HG03354 (cell line): ENCODE results near the gene VASN.
"Not testable (repeated sequence)": the region's sequence is repeated elsewhere in the genome, so short reads cannot be mapped to it uniquely, and the experiment has no call there.

Experiments
- ATAC-seq: cut with Tn5 transposase; IDR thresholded peaks from one replicate; pipeline ENCODE4 v1.9.1; 2021; ENCODE audit warnings: mild to moderate bottlenecking; ENCODE audit not compliant: unreplicated experiment, poor library complexity, severe bottlenecking

VASN gene

DNA sequence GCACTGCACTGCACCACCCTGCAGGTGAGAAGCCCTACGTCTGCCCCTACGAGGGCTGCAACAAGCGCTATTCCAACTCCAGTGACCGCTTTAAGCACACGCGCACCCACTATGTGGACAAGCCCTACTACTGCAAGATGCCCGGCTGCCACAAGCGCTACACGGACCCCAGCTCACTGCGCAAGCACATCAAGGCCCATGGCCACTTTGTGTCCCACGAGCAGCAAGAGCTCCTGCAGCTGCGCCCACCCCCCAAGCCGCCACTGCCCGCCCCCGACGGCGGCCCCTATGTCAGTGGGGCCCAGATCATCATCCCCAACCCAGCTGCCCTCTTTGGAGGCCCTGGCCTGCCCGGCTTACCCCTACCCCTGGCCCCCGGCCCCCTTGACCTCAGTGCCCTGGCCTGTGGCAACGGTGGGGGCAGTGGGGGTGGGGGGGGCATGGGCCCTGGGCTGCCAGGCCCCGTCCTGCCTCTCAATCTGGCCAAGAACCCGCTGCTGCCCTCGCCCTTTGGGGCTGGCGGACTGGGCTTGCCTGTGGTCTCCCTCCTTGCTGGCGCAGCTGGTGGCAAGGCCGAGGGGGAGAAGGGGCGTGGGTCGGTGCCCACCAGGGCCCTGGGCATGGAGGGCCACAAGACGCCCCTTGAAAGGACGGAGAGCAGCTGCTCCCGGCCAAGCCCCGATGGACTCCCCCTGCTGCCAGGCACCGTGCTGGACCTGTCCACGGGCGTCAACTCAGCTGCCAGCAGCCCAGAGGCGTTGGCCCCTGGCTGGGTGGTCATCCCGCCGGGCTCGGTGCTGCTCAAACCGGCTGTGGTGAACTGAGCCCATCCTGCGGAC lies 34.7 kb upstream of the VASN start:
- ATAC-seq: no peak

DNA sequence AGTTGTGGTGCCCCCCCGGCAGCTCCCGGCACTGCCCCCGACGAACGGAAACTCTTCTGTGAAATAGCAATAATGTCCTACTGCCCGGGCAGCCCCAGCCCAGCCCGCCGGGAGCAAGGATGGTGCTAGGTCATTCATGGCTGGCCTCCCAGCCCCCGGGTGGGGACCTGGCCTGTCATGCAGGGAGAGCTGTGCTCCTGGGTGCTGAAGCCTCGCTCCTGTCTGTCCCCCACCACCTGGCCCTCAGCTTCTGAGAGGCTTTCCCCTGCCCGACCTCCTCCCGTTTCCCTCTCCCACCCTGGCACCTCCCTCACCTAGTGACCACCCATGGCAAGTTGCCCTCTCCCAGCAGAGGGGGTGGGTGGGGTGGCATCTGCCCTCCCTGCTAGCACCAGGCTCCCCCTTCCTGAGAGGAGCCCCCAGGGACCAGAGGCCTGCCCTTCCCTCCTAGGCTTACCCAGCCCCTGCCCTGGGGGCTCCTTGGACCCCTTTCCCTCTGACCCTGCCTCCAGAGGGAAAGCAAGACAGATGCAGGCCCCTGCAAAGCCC lies 34.0 kb upstream of the VASN start:
- no peak for ATAC-seq

- no peak for ATAC-seq
Measured at GRCh38 chr16:4338125-4338582, 33.5 kb upstream of the VASN start.

DNA sequence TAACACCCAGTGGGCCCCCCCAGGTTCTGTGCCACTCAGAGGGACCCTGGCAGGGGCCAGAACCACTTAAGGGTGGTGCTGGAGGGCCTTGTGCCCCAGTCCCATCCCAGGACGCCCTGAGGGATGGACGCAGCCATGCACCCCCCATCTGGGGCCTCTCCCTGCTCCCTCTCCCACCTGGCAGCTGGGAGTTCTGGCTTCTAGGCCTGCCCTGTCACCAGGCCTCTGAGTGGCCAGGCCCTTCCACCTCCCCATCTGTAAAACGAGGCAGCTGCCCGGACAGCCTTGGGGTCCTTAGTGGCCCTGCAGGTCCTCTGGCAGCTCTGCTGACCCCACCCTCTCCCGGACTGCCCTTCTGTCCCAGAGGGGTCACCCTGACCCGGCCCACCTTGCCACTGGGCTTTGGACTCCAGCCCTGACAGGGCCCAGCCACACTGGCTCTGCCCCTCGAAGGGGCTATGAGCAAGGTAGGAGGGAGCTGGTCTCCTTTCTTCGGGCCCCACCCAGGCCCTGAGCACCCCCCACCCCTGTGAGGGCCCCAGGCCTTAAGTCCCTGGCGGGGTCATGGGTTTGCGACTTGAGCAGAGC lies 32.8 kb upstream of the VASN start:
- no peak for ATAC-seq

GRCh38 chr16:4339455-4339854 lies 32.2 kb upstream of the VASN start:
- ATAC-seq: no peak

DNA sequence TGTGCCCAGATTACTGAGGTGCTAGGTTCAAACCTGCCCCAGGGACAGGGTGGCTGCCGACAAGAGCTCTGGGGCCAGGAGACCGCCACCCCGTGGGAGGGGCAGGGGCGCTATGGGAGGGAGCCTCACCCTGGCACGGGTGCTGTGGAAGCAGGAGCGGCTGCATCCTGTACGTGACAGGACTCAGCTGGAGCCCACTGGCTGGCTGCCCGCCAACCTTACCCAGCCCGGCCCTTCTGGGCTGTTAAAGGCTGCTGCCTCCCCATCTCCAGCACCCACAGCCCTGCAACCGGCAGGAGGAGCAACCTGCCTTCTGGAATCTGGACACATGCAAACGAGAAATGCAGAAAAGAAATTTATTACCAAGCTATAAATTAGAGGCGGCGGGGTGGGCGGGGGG lies 31.7 kb upstream of the VASN start:
- no peak for ATAC-seq

DNA sequence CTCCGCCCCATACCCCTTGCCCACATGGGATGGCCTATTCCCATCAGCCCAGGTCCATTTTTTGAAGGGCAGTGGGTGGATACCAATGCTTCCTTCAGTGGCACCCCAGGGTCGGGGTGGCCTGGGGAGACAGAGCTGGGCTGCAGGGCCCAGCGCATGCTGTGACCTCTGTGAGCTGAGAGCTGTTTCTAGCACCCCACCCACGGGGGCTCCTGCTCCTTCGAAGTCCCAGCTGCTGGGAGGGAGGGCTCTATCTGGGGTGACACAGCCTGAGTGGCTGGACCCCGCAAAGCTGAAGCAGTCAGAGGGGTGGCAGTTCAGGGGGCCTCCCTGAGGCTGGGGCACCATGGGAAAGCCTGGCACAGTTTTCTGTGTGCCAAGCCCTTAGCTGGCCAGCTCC lies 31.2 kb upstream of the VASN start:
- no peak for ATAC-seq

GRCh38 chr16:4341250-4341649 lies 30.4 kb upstream of the VASN start:
- no peak for ATAC-seq

DNA sequence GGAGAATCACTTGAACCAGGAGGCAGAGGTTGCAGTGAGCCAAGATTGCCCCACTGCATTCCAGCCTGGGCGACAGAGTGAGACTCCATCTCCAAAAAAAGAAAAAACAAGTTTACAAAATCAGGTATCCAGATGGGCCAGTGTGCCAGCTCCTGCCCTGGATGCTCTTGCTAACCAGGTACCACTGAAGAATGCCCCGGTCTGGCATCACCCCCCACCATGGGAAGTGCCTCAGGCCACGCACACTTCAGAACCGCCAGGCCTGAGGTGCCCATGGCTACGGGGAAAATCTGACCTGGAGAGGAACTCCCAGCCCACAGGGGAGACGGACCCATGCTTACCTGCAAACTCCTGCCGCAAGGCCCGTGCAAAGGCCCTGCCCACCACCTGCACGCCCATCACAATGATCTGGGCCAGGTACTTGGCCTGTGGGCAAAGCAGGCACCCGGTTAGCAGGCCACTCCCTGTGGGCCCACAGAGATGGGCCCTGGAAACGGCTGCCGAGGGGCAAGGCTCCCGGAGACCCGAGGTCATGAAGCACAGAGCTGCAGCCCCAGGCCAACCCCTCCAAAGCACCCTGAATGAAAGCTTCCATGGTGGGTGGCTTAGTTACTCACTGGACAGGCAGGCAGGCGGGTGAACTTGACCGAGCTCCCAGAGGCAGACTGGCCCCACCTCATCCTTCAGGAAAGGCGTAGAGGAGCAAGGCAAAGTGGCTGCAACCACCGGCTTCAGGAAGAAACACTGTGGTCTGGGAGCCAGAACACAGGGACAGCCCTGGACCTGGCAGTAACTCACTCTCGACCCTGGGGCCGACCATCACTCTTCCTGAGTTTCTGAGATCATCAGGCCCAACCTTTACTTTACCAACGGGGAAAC lies 28.5 kb upstream of the VASN start:
- no peak for ATAC-seq

GRCh38 chr16:4344300-4344982 lies 27.2 kb upstream of the VASN start:
- ATAC-seq: not testable (repeated sequence)

DNA sequence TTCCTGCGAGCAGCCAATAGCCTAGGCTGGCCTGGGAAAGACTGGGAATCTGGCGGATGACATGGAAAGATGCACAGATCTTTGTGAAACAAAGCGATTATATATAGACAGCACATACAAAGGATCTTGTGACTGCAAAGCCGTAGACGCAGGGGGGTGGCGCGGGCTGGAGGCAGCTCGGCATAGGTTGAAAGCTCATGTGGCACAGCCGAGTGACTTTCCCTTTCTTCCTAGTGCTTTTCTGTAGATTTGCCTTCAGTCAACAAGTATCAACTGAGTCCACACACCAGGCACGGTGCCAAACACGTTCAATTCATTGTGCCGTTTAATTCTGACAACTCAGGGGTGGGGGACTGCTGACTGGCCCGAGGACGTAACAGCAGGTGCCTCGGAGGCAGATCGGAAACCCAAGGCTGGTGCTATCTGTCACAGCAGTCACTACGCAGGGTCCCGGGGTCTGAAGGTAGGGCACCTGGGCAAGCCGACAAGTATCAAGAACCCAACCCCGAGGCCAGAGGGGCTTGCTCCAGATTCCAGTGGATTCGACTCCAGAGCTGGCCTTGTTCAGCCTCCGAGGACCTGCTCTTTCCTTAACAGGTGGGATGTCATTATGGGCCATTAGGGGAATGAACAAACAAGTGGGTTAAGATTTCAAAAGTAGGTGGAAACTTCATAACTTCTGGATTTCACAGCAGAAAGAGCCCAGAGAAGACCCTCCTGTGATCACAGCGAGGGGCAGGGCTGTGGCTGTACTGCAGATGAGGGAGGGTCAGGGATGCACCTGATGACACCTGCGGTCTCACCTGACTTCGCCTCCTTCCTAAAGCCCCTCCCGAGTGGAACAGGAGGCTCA lies 26.4 kb upstream of the VASN start:
- no peak for ATAC-seq

GRCh38 chr16:4345836-4346781 lies 25.5 kb upstream of the VASN start:
- ATAC-seq: no peak

- ATAC-seq: no peak
Measured at GRCh38 chr16:4347010-4347409, 24.6 kb upstream of the VASN start.

- no peak for ATAC-seq
Measured at GRCh38 chr16:4347765-4348509, 23.7 kb upstream of the VASN start.

GRCh38 chr16:4349332-4349731 lies 22.3 kb upstream of the VASN start:
- no peak for ATAC-seq

DNA sequence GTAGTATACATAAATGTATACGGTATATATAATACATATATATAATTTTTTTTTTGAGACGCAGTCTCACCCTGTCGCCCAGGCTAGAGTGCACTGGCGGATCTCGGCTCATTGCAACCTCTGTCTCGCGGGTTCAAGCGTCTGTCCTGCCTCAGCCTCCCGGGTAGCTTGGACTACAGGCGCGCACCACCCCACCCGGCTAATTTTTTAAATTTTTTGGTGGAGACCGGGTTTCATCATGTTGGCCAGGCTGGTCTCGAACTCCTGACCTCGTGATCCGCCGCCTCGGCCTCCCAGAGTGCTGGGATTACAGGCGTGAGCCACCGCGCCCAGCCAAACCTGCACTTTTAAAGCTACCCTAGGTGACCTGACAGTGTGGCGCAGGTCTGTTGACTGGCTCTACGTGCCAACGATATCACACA lies 21.3 kb upstream of the VASN start:
- ATAC-seq: no peak
